GM13976 (cell line): Measurements from ENCODE around the gene GALNT9.

Source experiments
- DNase-seq: peaks from one replicate; pipeline ENCODE4 v3.0.0; 2012; ENCODE audit warnings: low spot score
- CTCF ChIP-seq: IDR thresholded peaks from 2 replicates; pipeline ENCODE4 v1.5.1; 2012; ENCODE audit warnings: borderline replicate concordance, mild to moderate bottlenecking; ENCODE audit not compliant: insufficient read depth; ENCODE audit errors: extremely low read depth, missing control alignments, control extremely low read depth
- in situ Hi-C: fragments of 300-500 bp; cut with MboI; formaldehyde crosslinking; loops from one replicate; pipeline ENCODE4 v1.12.0; 2022; ENCODE audit warnings: low sequenced_read_pairs, mixed read lengths, inconsistent platforms; ENCODE audit not compliant: unreplicated experiment

Gene GALNT9

GRCh38 chr12:132320767-132321211 lies 8.6 kb downstream of the GALNT9 start:
- no peak for TF ChIP-seq CTCF
- in situ Hi-C loops, result no loop called here
- DNase-seq, result no peak

GRCh38 chr12:132319991-132320570 lies 9.3 kb downstream of the GALNT9 start:
- no peak for TF ChIP-seq CTCF
- in situ Hi-C loops, result no loop called here
- DNase-seq, result no peak

- in situ Hi-C loops, result no loop called here
- TF ChIP-seq CTCF, result no peak
- no peak for DNase-seq
These were observed 9.9 kb downstream of the GALNT9 start for GRCh38 chr12:132319359-132319950.

- no peak for DNase-seq
- in situ Hi-C loops, result no loop called here
- no peak for TF ChIP-seq CTCF
These were observed 10.8 kb downstream of the GALNT9 start for GRCh38 chr12:132318618-132319033.

GRCh38 chr12:132318135-132318534 lies 11.3 kb downstream of the GALNT9 start:
- no peak for DNase-seq
- TF ChIP-seq CTCF, result no peak
- in situ Hi-C loops, result no loop called here

- in situ Hi-C loops, result no loop called here
- TF ChIP-seq CTCF, result no peak
- DNase-seq, result no peak
These were observed 12.0 kb downstream of the GALNT9 start for GRCh38 chr12:132317233-132317938.
